Neuronal stem cell (in vitro differentiated cells): ENCODE measurements around the gene ZSCAN31.

ENCODE experiments used
- DNase-seq: peaks from one replicate; pipeline ENCODE4 v3.0.0-alpha.2; 2013; ENCODE audit warnings: low spot score
- H2AFZ ChIP-seq: one replicate; pipeline ENCODE4 v1.6.1; 2013; ENCODE audit warnings: mild to moderate bottlenecking, low read length, inconsistent platforms
- H2AK5ac ChIP-seq: 2 replicates; pipeline ENCODE4 v1.6.1; 2013; ENCODE audit warnings: low read depth, mild to moderate bottlenecking, inconsistent platforms, low read length, moderate library complexity, mixed read lengths
- H2BK120ac ChIP-seq: 2 replicates; pipeline ENCODE4 v1.6.1; 2013; ENCODE audit warnings: low read depth, mild to moderate bottlenecking, inconsistent platforms, low read length, moderate library complexity, mixed read lengths
- H2BK12ac ChIP-seq: one replicate; pipeline ENCODE4 v1.6.1; 2013; ENCODE audit warnings: low read length, inconsistent platforms
- H2BK15ac ChIP-seq: 2 replicates; pipeline ENCODE4 v1.6.1; 2013; ENCODE audit warnings: mild to moderate bottlenecking, low read length, inconsistent platforms, mixed read lengths
- H2BK5ac ChIP-seq: one replicate; pipeline ENCODE4 v1.6.1; 2013; ENCODE audit warnings: inconsistent platforms, mild to moderate bottlenecking, low read length, moderate library complexity
- H3K14ac ChIP-seq: one replicate; pipeline ENCODE4 v1.6.1; 2013; ENCODE audit warnings: low read length, inconsistent platforms
- H3K18ac ChIP-seq: 2 replicates; pipeline ENCODE4 v1.6.1; 2013; ENCODE audit warnings: low read length, inconsistent platforms
- H3K23ac ChIP-seq: 2 replicates; pipeline ENCODE4 v1.6.1; 2013; ENCODE audit warnings: low read depth, mild to moderate bottlenecking, mixed read lengths, low read length, inconsistent platforms; ENCODE audit not compliant: poor library complexity
- H3K27ac ChIP-seq: replicated peaks from 3 replicates; pipeline ENCODE4 v1.5.1; 2013; ENCODE audit warnings: low read length, inconsistent platforms
- H3K27me3 ChIP-seq, 3 experiments: 2 replicates each; pipeline ENCODE4 v1.6.1; 2013; ENCODE audit warnings: low read length in 3 of 3, mild to moderate bottlenecking in 2 of 3, inconsistent platforms in 1 of 3, low read depth in 1 of 3, mixed read lengths in 1 of 3, moderate library complexity in 1 of 3; ENCODE audit not compliant: control insufficient read depth in 3 of 3, insufficient read depth in 3 of 3
- H3K36me3 ChIP-seq, 2 donors: replicated peaks in 1 of 2; 2 replicates each; pipeline ENCODE4 v1.6.1; 2013; ENCODE audit warnings: low read length in 2 of 2; ENCODE audit not compliant: control insufficient read depth in 2 of 2, insufficient read depth in 2 of 2
- H3K4ac ChIP-seq: 2 replicates; pipeline ENCODE4 v1.6.1; 2013; ENCODE audit warnings: inconsistent platforms, mild to moderate bottlenecking, low read length, moderate library complexity
- H3K4me1 ChIP-seq, 2 donors: 1 replicate in 1 of 2; 2 replicates in 1 of 2; pipeline ENCODE4 v1.6.1; 2013; ENCODE audit warnings: low read length in 2 of 2, low read depth in 1 of 2; ENCODE audit not compliant: control insufficient read depth in 2 of 2, insufficient read depth in 1 of 2
- H3K4me2 ChIP-seq: one replicate; pipeline ENCODE4 v1.6.1; 2013; ENCODE audit warnings: mild to moderate bottlenecking, low read length, inconsistent platforms; ENCODE audit not compliant: insufficient read depth, poor library complexity, severe bottlenecking
- H3K4me3 ChIP-seq, 2 donors: 2 replicates each; pipeline ENCODE4 v1.5.1; 2013; ENCODE audit warnings: low read length in 2 of 2, mild to moderate bottlenecking in 2 of 2, inconsistent platforms in 1 of 2, moderate library complexity in 1 of 2
- H3K79me1 ChIP-seq: one replicate; pipeline ENCODE4 v1.6.1; 2013; ENCODE audit warnings: low read depth, mild to moderate bottlenecking, inconsistent platforms, low read length, moderate library complexity
- H3K9ac ChIP-seq: one replicate; pipeline ENCODE4 v1.6.1; 2013; ENCODE audit warnings: mild to moderate bottlenecking, low read depth, low read length, inconsistent platforms; ENCODE audit not compliant: poor library complexity
- H3K9me3 ChIP-seq, 2 donors: replicated peaks in 1 of 2; 2 replicates each; pipeline versions ENCODE3 to v1.6.1; 2013; ENCODE audit warnings: low read length in 2 of 2, mild to moderate bottlenecking in 2 of 2, inconsistent platforms in 1 of 2, low read depth in 1 of 2, mixed read lengths in 1 of 2, moderate library complexity in 1 of 2; ENCODE audit not compliant: control insufficient read depth in 2 of 2, insufficient read depth in 1 of 2
- H4K8ac ChIP-seq: one replicate; pipeline ENCODE4 v1.6.1; 2013; ENCODE audit warnings: low read depth, mild to moderate bottlenecking, inconsistent platforms, low read length, moderate library complexity
- H4K91ac ChIP-seq: one replicate; pipeline ENCODE4 v1.6.1; 2013; ENCODE audit warnings: low read length, low read depth, mild to moderate bottlenecking, inconsistent platforms; ENCODE audit not compliant: poor library complexity
- WGBS, 2 donors: extraction: QIAGEN DNeasy Blood & Tissue Kit; methylation state at CpG; one replicate each; pipeline ENCODE4 v1.1.7; 2013; ENCODE audit warnings: missing lambda C conversion rate in 2 of 2, mixed read lengths in 1 of 2; ENCODE audit not compliant: insufficient read length in 2 of 2, insufficient replicate concordance in 1 of 2; ENCODE audit errors: extremely low coverage in 2 of 2; 5-methylcytosine and 5-hydroxymethylcytosine counted together

The ZSCAN31 gene

DNA sequence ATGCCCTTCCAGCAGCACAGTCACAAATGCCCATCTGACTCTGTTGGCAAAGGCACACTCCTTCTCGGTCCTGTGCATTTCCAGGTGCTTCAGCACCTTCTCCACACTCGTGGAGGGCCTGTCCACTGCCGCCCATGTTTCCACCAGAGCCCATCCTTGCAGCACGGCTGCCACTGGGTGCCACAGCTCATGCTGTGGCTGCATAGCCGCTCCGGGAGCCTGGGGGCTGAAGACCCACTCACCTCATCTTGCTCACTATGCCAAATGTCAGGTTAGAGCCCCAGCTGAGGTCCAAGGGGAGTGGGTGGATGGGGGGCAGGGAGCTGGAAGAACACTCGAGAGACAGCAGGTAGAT lies 20.7 kb upstream of the ZSCAN31 start:
- no peak overlapping the region for H2BK15ac ChIP-seq
- H3K4ac ChIP-seq: no peak overlapping the region
- H2BK5ac ChIP-seq: no peak overlapping the region
- no peak overlapping the region for H3K4me2 ChIP-seq
- no peak overlapping the region for H3K4me3 ChIP-seq
- no peak overlapping the region for H4K91ac ChIP-seq
- no peak overlapping the region for H4K8ac ChIP-seq
- no peak overlapping the region for H3K23ac ChIP-seq
- H3K79me1 ChIP-seq: peaks cover 4% of the 10 kb centered on the region
- no peaks in the 10 kb centered on the region for H3K27me3 ChIP-seq
- peaks cover 0 to 1% of the 10 kb centered on the region in 2 donors for H3K4me1 ChIP-seq
- no peak overlapping the region for H2AFZ ChIP-seq
- H3K18ac ChIP-seq: no peak overlapping the region
- no peak overlapping the region for H2BK120ac ChIP-seq
- no peak for DNase-seq
- H3K36me3 ChIP-seq: peaks cover 3 to 49% of the 10 kb centered on the region in 2 donors
- no peak overlapping the region for H3K9ac ChIP-seq
- H3K27ac ChIP-seq: no peak overlapping the region
- no peak overlapping the region for H2BK12ac ChIP-seq
- H3K9me3 ChIP-seq: peaks cover 4 to 20% of the 10 kb centered on the region in 2 donors
- no peak overlapping the region for H2AK5ac ChIP-seq
- WGBS, 2 donors: no CpG with 5 or more reads among the region's 7 CpGs
- H3K14ac ChIP-seq: no peak overlapping the region

DNA sequence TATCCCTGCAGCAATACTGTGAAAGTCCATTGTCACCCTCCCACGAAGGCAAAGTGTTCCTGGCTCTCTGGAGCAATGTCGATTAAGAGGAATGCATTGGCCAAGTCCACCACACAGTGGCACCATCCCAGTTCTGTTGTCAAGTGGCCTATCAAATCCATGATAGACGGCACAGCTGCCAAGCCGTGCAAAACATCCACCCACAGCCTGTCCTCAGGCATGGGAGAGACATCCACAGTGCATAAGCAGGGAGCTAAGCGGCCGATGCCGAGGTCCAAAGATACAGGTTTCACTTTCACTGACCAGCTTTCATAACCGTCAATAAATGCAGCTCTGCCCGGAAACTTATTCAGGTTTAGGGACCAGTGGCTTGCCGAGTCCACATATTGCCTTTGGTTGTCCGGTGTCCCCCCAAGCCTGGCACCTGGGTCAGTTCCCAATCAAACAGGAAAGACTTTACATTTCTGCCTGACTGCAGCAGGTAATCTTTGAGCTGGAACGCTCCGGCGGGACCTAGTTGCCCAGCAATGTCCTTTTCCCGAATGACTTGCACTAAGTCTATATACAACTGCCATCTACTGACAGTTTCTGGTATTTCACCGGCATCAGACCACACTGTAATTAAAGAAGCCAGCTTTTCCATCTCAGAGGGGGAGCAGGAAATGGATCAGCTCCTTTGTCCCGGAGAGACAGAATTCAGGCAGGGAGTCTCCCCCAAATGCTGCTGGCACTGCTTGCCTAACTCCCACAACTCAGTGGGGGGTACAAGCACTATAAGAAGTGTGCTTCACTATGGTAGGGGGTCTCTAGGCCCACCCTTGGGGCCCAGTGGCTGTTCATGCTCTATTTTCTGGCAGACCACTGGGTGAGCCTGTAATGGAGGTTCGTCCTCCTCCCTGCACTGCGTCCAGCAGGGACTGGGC lies 20.1 kb upstream of the ZSCAN31 start:
- WGBS, 2 donors: no CpG with 5 or more reads among the region's 19 CpGs

DNA sequence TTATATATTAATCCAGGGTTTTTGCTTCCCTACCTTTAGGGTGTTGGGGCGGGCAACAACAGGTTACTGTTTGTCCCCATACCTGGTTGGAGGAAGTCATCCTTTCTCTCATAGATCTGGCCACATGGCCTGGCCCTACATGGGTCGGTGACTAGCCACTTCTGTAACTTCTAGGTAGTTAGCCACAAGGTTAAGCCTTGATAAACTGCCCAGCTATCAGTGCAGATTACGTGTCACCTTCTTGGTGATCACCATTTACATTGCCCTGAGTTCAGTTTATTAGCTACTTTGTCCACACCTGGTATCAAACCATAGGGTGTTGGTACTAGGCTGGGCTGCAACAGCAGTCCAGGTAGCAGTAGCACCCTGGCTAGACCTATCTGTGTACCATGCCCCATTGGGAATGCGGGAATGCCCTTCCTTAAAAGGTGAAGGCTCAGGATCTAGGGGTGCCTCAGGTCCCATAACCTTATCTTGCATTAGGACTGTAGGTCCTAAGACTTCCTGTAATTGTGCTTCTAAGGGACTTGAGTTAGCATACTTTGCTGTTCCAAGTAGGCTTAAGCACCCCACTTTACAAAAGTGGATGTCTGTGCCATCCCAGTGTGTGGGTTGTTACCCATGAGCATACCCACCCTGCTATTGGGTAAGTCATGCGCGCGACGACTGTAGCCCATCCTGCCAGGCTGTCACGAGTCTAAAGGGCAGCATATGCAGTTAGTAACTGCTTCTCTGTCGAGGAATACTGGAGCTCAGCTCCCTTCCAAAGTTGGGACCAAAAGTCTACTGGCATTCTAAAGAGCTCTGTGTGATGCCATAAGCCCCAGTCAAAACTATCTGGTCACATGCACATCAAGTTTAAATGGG lies 19.0 kb upstream of the ZSCAN31 start:
- H3K27me3 ChIP-seq: no peaks in the 10 kb centered on the region
- peaks cover 1 to 31% of the 10 kb centered on the region in 2 donors for H3K36me3 ChIP-seq
- H2BK5ac ChIP-seq: no peak overlapping the region
- no peak overlapping the region for H3K27ac ChIP-seq
- no peak overlapping the region for H3K18ac ChIP-seq
- H3K4ac ChIP-seq: no peak overlapping the region
- H3K4me3 ChIP-seq: no peak overlapping the region
- H3K9ac ChIP-seq: no peak overlapping the region
- DNase-seq: no peak
- H3K4me2 ChIP-seq: no peak overlapping the region
- H4K8ac ChIP-seq: no peak overlapping the region
- peaks cover 0 to 1% of the 10 kb centered on the region in 2 donors for H3K4me1 ChIP-seq
- no peak overlapping the region for H2AFZ ChIP-seq
- H4K91ac ChIP-seq: no peak overlapping the region
- no peak overlapping the region for H2BK12ac ChIP-seq
- no peak overlapping the region for H2AK5ac ChIP-seq
- H3K14ac ChIP-seq: no peak overlapping the region
- H3K23ac ChIP-seq: no peak overlapping the region
- H3K79me1 ChIP-seq: peaks cover 4% of the 10 kb centered on the region
- no CpG with 5 or more reads among the region's 10 CpGs for WGBS, 2 donors
- peaks cover 4 to 20% of the 10 kb centered on the region in 2 donors for H3K9me3 ChIP-seq
- no peak overlapping the region for H2BK120ac ChIP-seq
- H2BK15ac ChIP-seq: no peak overlapping the region

More for the DNA sequence above, 20.1 kb upstream of the ZSCAN31 start:
- peak overlapping the region; percentile 36 for H3K18ac ChIP-seq
- H2BK15ac ChIP-seq: no peak overlapping the region
- H2BK120ac ChIP-seq: no peak overlapping the region
- peak overlapping the region; percentile 74 for H3K9ac ChIP-seq
- peaks cover 0 to 1% of the 10 kb centered on the region in 2 donors for H3K4me1 ChIP-seq
- no peak overlapping the region for H3K4ac ChIP-seq
- H3K23ac ChIP-seq: no peak overlapping the region
- peaks cover 4% of the 10 kb centered on the region for H3K79me1 ChIP-seq
- H3K27ac ChIP-seq: no peak overlapping the region
- peak overlapping the region in 1 of 2 donors; percentile 30 for H3K4me3 ChIP-seq
- H3K36me3 ChIP-seq: peaks cover 1 to 42% of the 10 kb centered on the region in 2 donors
- no peak overlapping the region for H3K14ac ChIP-seq
- H2AFZ ChIP-seq: peak overlapping the region; percentile 63
- no peak overlapping the region for H2BK12ac ChIP-seq
- DNase-seq: peak; percentile 64
- peaks cover 4 to 20% of the 10 kb centered on the region in 2 donors for H3K9me3 ChIP-seq
- no peak overlapping the region for H2AK5ac ChIP-seq
- no peak overlapping the region for H4K91ac ChIP-seq
- H3K27me3 ChIP-seq: no peaks in the 10 kb centered on the region
- no peak overlapping the region for H4K8ac ChIP-seq
- H3K4me2 ChIP-seq: peak overlapping the region; percentile 40
- H2BK5ac ChIP-seq: no peak overlapping the region
